Measurements from ENCODE around the gene PICALM. TPM values are rescaled to one million over a fixed set of nuclear protein-coding genes. Genes with fewer than 3 reads are reported as not detected.

PICALM gene
- total and polyA plus RNA-seq, 8 donors: 23.3 to 90.9 (median 51.7) TPM

- WGBS, 2 donors: 0 to 2% methylated on average over 5 of the region's 5 CpGs
- intact Hi-C loops (cut with DNase I): no loop called here
- no peaks in the 10 kb centered on the region for H3K9me3 ChIP-seq
- H3K27ac ChIP-seq: peak overlapping the region in 3 of 4 donors; percentile 22 to 94 (median 89)
- H3K4me3 ChIP-seq: peak overlapping the region in 3 of 4 donors; percentile 84 to 95 (median 92)
- H3K4me1 ChIP-seq: peaks cover 10 to 50% (median 39%) of the 10 kb centered on the region in 3 donors
- no peak for FAIRE-seq
- ATAC-seq: no peak
- no peaks in the 10 kb centered on the region for H3K27me3 ChIP-seq
- no peaks in the 10 kb centered on the region for H3K36me3 ChIP-seq
- DNase-seq: no peak
- TF ChIP-seq, protein P1, sequence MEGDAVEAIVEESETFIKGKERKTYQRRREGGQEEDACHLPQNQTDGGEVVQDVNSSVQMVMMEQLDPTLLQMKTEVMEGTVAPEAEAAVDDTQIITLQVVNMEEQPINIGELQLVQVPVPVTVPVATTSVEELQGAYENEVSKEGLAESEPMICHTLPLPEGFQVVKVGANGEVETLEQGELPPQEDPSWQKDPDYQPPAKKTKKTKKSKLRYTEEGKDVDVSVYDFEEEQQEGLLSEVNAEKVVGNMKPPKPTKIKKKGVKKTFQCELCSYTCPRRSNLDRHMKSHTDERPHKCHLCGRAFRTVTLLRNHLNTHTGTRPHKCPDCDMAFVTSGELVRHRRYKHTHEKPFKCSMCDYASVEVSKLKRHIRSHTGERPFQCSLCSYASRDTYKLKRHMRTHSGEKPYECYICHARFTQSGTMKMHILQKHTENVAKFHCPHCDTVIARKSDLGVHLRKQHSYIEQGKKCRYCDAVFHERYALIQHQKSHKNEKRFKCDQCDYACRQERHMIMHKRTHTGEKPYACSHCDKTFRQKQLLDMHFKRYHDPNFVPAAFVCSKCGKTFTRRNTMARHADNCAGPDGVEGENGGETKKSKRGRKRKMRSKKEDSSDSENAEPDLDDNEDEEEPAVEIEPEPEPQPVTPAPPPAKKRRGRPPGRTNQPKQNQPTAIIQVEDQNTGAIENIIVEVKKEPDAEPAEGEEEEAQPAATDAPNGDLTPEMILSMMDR (IDR thresholded peaks at IDR 0.05): no peak
These were observed 2.3 kb downstream of the PICALM start for GRCh38 chr11:86066657-86067008.

DNA sequence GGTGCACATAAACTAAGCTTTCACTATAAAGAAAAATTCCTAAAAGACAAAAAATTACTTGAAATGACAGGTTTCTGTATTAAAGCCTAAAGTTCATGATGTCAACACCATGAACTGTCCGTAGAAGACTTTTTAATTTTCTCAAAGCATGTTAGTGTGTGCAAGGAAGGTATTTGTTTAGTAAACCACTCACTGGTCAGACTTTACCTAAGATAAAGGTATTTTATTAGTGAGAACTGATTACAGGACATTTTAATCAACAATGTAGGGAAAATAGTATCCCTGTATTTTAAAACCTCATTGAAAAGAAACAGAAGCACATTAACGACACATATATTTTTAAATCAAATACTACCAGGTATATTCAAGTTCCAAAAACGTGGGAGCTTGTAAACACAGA, 2.9 kb downstream of the PICALM start:
- DNase-seq (no peak), ATAC-seq (no peak), FAIRE-seq (no peak)
- H3K9me3 ChIP-seq: no peaks in the 10 kb centered on the region
- H3K27me3 ChIP-seq: no peaks in the 10 kb centered on the region
- WGBS, 2 donors: 2 to 5% methylated on average over 3 of the region's 3 CpGs
- peak overlapping the region in 3 of 4 donors; percentile 84 to 95 (median 92) for H3K4me3 ChIP-seq
- peak overlapping the region in 2 of 4 donors; percentile 89 to 94 for H3K27ac ChIP-seq
- H3K4me1 ChIP-seq: peaks cover 10 to 54% (median 42%) of the 10 kb centered on the region in 3 donors
- no peaks in the 10 kb centered on the region for H3K36me3 ChIP-seq
- TF ChIP-seq, protein P1 (IDR thresholded peaks at IDR 0.05): no peak
- intact Hi-C loops (cut with DNase I): no loop called here

DNA sequence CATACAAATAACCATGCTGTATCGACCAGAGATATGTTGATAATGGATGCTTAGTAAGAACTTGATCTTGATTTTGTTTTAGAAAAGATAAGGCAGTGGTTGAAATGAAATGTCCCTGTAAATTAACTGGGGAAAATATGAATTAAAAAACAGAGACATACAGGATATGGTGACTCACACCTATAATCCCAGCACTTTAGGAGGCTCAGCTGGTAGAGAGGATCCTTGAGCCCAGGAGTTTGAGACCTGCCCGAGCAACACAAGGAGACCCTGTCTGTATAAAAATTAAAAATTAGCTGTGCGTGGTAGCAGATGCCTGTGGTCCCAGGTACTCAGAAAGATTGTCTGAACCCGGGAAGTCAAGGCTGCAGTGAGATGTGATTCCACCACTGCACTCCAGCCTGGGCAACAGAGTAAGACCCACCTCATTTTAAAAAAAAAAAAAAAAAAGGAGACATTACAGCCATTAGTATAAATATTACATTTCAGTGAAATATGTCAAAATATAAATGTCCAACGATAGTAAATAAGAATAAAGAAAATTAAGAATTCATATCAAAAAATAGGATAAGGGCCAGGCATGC, 4.6 kb downstream of the PICALM start:
- Histone ChIP-seq H3K27me3 (no peaks in the 10 kb centered on the region), H3K4me3 (no peak overlapping the region), H3K36me3 (no peaks in the 10 kb centered on the region), H3K9me3 (no peaks in the 10 kb centered on the region), H3K4me1 (peaks cover 14 to 47% (median 44%) of the 10 kb centered on the region in 3 donors), H3K27ac (no peak overlapping the region)
- TF ChIP-seq, protein P1 (IDR thresholded peaks at IDR 0.05): no peak
- intact Hi-C loops (cut with DNase I): no loop called here
- WGBS, 2 donors: 47 to 56% methylated on average over 5 of the region's 5 CpGs
- no peak for ATAC-seq
- FAIRE-seq: no peak
- no peak for DNase-seq

GRCh38 chr11:86063536-86063935, 5.3 kb downstream of the PICALM start:
- no peak for DNase-seq
- no peaks in the 10 kb centered on the region for H3K27me3 ChIP-seq
- no peak overlapping the region for H3K27ac ChIP-seq
- ATAC-seq: no peak
- intact Hi-C loops (cut with DNase I): no loop called here
- 35 to 62% methylated on average over 1 of the region's 1 CpG for WGBS, 2 donors
- no peaks in the 10 kb centered on the region for H3K36me3 ChIP-seq
- H3K4me3 ChIP-seq: no peak overlapping the region
- TF ChIP-seq, protein P1 (IDR thresholded peaks at IDR 0.05): no peak
- no peak for FAIRE-seq
- H3K4me1 ChIP-seq: peaks cover 19 to 51% (median 49%) of the 10 kb centered on the region in 3 donors
- H3K9me3 ChIP-seq: no peaks in the 10 kb centered on the region

DNA sequence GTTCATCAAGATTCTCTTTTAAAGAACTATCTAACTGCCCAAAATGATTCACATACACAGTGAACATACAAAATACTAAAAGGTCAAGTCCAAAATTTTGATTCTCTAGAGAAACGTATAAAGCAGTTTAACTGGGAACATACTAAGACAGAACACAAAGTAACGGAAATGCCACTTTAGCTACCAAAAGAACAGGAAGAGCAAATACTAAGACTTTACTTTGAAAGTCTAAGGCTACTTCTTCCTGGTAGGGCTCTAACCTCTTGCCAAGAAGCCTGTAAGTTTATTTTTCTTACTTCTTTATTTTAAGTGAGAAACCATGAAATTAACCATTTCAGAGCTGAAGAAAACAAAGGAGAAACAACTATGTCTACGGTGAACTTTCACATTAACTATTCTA, 6.2 kb downstream of the PICALM start:
- DNase-seq: no peak
- 49 to 63% methylated on average over 3 of the region's 3 CpGs for WGBS, 2 donors
- Histone ChIP-seq H3K4me1 (peaks cover 24 to 55% (median 51%) of the 10 kb centered on the region in 3 donors), H3K36me3 (no peaks in the 10 kb centered on the region), H3K27ac (peak overlapping the region in 1 of 4 donors; percentile 9), H3K9me3 (no peaks in the 10 kb centered on the region), H3K27me3 (no peaks in the 10 kb centered on the region), H3K4me3 (no peak overlapping the region)
- no peak for FAIRE-seq
- intact Hi-C loops (cut with DNase I): no loop called here
- ATAC-seq: peak in 1 of 4 donors; percentile 25
- TF ChIP-seq, protein P1 (IDR thresholded peaks at IDR 0.05): no peak
